Testis (tissue), 2 donors: ENCODE measurements around the gene BAK1.

Source experiments
- CTCF ChIP-seq, 3 experiments: fragments of 450-650 bp in 2 of 3; fragments of 200-600 bp in 1 of 3; sonication (generic) in 1 of 3; IDR thresholded peaks; one replicate each; pipeline ENCODE4 v1.5.1; 2016 to 2019; ENCODE audit warnings: antibody characterized with exemption in 3 of 3, mild to moderate bottlenecking in 2 of 3, moderate library complexity in 1 of 3
- POLR2A ChIP-seq: fragments of 450-650 bp; IDR thresholded peaks from one replicate; pipeline ENCODE4 v1.6.1; 2017; ENCODE audit warnings: antibody characterized with exemption, mild to moderate bottlenecking, moderate library complexity

DNA sequence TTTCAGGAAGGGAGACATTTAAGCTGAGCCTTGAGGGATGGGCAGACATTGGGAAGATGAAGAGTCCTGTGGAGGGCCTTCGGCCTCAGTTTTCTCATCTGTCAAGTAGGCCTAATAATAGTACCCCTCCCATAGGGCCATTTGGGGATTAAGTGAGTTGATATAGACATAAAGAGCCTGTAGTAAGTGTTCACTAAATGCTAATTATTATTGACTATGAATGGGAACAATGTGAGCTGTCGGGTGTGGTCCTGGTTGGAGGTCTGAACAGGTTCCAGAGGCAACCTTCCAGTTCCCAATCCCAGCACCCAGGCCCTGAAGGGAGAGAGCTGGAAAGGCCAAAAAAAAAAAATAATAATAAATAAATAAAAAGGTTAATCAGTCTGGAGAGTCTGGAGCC lies 26.6 kb upstream of the BAK1 start:
- TF ChIP-seq CTCF (IDR thresholded peaks at IDR 0.05) (no peak), POLR2A (no peak)
